Measurements from ENCODE around the gene CSNK1G1.

Gene CSNK1G1

GRCh38 chr15:64187396-64188191 is 168.4 kb downstream of the CSNK1G1 start:
- Histone ChIP-seq H3K36me3 (peaks cover 49% of the 10 kb centered on the region), H3K4me2 (no peak overlapping the region), H3K4me1 (no peaks in the 10 kb centered on the region), H4K20me1 (no peaks in the 10 kb centered on the region), H3K27me3 (no peaks in the 10 kb centered on the region), H3K4me3 (no peak overlapping the region), H3K9ac (no peak overlapping the region), H3K27ac (no peak overlapping the region), H3K9me3 (no peaks in the 10 kb centered on the region)
- no peak for TF ChIP-seq Cebpa-rat (IDR thresholded peaks at IDR 0.05)

GRCh38 chr15:64185146-64185911 is 170.6 kb downstream of the CSNK1G1 start:
- TF ChIP-seq Cebpa-rat (IDR thresholded peaks at IDR 0.05), result no peak
- H4K20me1 ChIP-seq, result no peaks in the 10 kb centered on the region
- no peak overlapping the region for H3K4me3 ChIP-seq
- H3K4me1 ChIP-seq, result peaks cover 14% of the 10 kb centered on the region
- no peak overlapping the region for H3K27ac ChIP-seq
- H3K27me3 ChIP-seq, result no peaks in the 10 kb centered on the region
- peaks cover 49% of the 10 kb centered on the region for H3K36me3 ChIP-seq
- no peak overlapping the region for H3K4me2 ChIP-seq
- H3K9ac ChIP-seq, result no peak overlapping the region
- H3K9me3 ChIP-seq, result no peaks in the 10 kb centered on the region

DNA sequence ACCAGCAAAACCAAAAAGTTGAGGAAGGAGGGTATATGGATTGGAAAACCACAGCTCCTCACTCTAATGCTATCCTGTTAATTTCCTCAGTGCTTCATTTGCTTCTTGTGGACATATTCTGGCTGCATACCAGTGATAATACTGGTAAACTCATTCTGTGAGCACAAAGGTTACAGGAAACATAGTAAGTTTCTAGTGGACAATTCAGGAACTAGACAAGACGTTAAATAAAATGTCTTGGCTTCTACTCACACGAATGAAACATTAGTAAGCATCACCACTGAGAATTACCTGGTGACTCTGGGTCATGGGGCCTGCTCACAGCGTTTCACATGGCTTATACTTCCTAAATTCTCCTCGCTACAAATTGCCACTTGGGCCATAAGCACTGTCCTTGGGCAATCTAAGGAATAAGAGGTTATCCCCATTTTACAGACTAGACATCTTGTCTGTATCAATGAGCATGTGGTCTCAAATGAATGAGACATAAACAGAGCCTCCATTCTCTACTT is 173.1 kb downstream of the CSNK1G1 start:
- no peak for TF ChIP-seq Cebpa-rat (IDR thresholded peaks at IDR 0.05)
- no peak overlapping the region for H3K4me2 ChIP-seq
- H3K4me3 ChIP-seq, result no peak overlapping the region
- H3K36me3 ChIP-seq, result peaks cover 49% of the 10 kb centered on the region
- H3K9me3 ChIP-seq, result no peaks in the 10 kb centered on the region
- H3K9ac ChIP-seq, result no peak overlapping the region
- no peaks in the 10 kb centered on the region for H3K27me3 ChIP-seq
- H4K20me1 ChIP-seq, result no peaks in the 10 kb centered on the region
- peaks cover 27% of the 10 kb centered on the region for H3K4me1 ChIP-seq
- H3K27ac ChIP-seq, result no peak overlapping the region

DNA sequence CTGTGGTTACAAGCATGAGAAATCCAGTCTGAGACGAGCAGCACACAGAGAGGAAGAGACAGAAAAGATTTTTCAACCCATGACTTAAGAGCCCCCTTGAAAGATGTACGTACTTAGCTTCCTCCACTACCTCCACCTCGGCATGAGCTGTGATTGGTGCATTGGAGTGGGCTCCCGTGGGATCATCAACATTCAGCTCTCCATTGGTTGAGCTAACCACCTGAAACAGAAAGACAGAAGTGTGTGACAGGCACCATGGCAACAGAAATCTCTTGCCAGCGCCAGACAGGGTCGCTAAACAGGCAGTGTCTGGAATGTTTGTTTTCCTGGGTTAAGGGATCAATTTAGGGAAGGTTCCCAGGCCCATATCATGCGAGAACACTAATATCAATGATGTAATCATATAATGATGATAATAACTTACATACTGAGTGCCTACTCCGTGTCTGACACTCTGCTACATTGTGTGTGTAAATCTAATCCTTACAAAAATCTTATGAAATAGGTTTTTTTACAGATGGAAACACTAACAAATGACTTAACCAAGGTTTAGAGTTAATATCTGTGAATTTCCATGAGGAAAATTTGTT is 175.6 kb downstream of the CSNK1G1 start:
- Histone ChIP-seq H3K27me3 (no peaks in the 10 kb centered on the region), H3K9ac (no peak overlapping the region), H3K27ac (no peak overlapping the region), H3K36me3 (peaks cover 45% of the 10 kb centered on the region), H4K20me1 (no peaks in the 10 kb centered on the region), H3K4me3 (no peak overlapping the region), H3K4me1 (peaks cover 27% of the 10 kb centered on the region), H3K4me2 (peak overlapping the region; percentile 65), H3K9me3 (no peaks in the 10 kb centered on the region)
- no peak for TF ChIP-seq Cebpa-rat (IDR thresholded peaks at IDR 0.05)

GRCh38 chr15:64166102-64166890 is 189.7 kb downstream of the CSNK1G1 start:
- peaks cover 18% of the 10 kb centered on the region for H3K36me3 ChIP-seq
- H3K9ac ChIP-seq, result no peak overlapping the region
- no peaks in the 10 kb centered on the region for H3K27me3 ChIP-seq
- no peaks in the 10 kb centered on the region for H3K9me3 ChIP-seq
- H4K20me1 ChIP-seq, result peaks cover 9% of the 10 kb centered on the region
- TF ChIP-seq Cebpa-rat (IDR thresholded peaks at IDR 0.05), result no peak
- no peak overlapping the region for H3K4me3 ChIP-seq
- no peak overlapping the region for H3K4me2 ChIP-seq
- peaks cover 21% of the 10 kb centered on the region for H3K4me1 ChIP-seq
- no peak overlapping the region for H3K27ac ChIP-seq

- no peaks in the 10 kb centered on the region for H3K9me3 ChIP-seq
- H3K27ac ChIP-seq, result no peak overlapping the region
- H3K36me3 ChIP-seq, result peaks cover 21% of the 10 kb centered on the region
- no peak for TF ChIP-seq Cebpa-rat (IDR thresholded peaks at IDR 0.05)
- peaks cover 28% of the 10 kb centered on the region for H4K20me1 ChIP-seq
- H3K9ac ChIP-seq, result no peak overlapping the region
- H3K4me1 ChIP-seq, result peaks cover 39% of the 10 kb centered on the region
- no peak overlapping the region for H3K4me3 ChIP-seq
- H3K27me3 ChIP-seq, result no peaks in the 10 kb centered on the region
- H3K4me2 ChIP-seq, result no peak overlapping the region
Observed at GRCh38 chr15:64164436-64164835, 191.5 kb downstream of the CSNK1G1 start.

DNA sequence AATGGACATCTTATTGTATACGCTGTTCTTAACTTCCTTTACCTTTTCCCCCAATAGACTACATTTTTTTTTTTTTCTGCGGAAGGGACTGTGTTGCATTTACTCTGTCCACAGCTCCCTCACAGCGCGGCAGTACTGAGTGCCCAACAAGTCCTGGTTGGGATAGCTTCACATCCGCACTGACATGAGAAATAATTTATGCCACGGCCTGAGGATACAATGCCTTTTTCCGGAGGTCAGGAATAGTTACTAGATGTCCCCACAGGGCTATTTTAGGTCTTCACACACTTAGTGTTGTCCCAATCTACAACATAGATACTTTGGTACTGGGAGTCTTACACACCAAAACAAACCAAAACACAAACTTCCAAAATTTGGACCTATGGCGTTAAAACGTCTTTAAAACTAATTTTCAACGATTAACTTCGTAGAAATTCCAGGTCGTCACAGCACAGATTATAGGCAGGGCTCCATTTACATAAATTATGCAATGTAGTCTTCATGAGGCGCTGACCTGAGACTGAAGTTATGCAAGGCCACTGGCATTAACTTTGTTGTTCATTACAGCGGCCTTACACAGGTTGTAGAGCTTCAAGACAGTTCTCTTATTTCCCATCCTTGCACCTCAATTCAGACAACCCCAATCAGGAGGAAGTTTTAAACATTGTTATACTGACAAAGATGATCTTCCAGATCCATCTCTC is 192.2 kb downstream of the CSNK1G1 start:
- Histone ChIP-seq H3K9me3 (no peaks in the 10 kb centered on the region), H3K4me1 (peaks cover 46% of the 10 kb centered on the region), H3K9ac (peak overlapping the region; percentile 74), H3K36me3 (peaks cover 27% of the 10 kb centered on the region), H3K4me3 (peak overlapping the region; percentile 85), H3K4me2 (peak overlapping the region; percentile 80), H4K20me1 (peaks cover 34% of the 10 kb centered on the region), H3K27me3 (no peaks in the 10 kb centered on the region), H3K27ac (peak overlapping the region; percentile 69)
- TF ChIP-seq Cebpa-rat (IDR thresholded peaks at IDR 0.05), result no peak

DNA sequence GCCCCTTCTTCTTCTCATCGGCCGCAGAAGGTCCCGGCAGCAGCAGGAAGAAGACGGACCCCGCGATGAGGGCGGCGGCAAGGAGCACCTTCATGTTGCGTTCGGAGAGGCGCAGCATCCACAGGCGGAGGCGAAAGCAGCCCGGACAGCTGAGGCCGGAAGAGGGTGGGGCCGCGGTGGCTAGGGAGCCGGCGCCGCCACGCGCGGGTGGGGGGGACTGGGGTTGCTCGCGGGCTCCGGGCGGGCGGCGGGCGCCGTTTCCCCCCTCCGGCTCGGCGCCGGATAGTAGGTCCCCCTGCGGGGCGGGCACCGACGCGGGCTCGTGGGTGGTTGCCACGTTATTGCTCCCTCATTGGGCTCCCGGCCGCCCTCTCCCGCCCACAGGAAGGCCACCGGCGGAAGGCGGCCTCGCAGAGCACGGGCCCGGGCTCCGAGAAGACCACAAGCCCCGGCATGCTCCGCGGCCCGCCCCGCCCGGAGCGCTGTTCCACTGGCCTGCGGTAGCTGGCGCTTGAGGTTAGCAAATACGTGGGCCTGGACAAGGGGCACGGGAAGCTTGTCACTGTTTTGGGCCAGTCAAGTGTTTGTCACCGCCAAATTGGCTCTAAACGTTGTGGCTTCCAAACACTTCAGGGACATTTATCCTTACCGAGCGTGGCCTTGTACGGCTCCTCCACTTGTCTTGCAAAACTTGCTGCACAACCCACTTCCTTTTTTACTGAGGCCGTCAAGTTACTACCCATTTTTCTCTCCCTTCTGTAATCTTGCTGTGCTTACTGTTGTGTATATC is 192.9 kb downstream of the CSNK1G1 start, which contains the start of gene PPIB:
PPIB (minus strand) TSS at position 154 of the 790 bp plus-strand sequence; CDS start at position 118, 36 bp downstream.
- no peak for TF ChIP-seq Cebpa-rat (IDR thresholded peaks at IDR 0.05)
- H3K36me3 ChIP-seq, result peaks cover 34% of the 10 kb centered on the region
- no peaks in the 10 kb centered on the region for H3K27me3 ChIP-seq
- peak within 1 kb of the TSS; percentile 98 for H3K4me2 ChIP-seq
- H3K4me3 ChIP-seq, result peak within 1 kb of the TSS; percentile 85
- peaks cover 42% of the 10 kb centered on the region for H4K20me1 ChIP-seq
- H3K27ac ChIP-seq, result peak within 1 kb of the TSS; percentile 90
- peak within 1 kb of the TSS; percentile 93 for H3K9ac ChIP-seq
- peaks cover 53% of the 10 kb centered on the region for H3K4me1 ChIP-seq
- no peaks in the 10 kb centered on the region for H3K9me3 ChIP-seq

Data from BLaER1 (cell line).